HG02571 (cell line): ENCODE results near the gene WAPL.

Source experiments
- ATAC-seq: cut with Tn5 transposase; IDR thresholded peaks from one replicate; pipeline ENCODE4 v1.9.1; 2021; ENCODE audit warnings: mild to moderate bottlenecking, moderate library complexity; ENCODE audit not compliant: unreplicated experiment

WAPL gene

GRCh38 chr10:86415116-86415515, 106.5 kb downstream of the WAPL start:
- ATAC-seq: no peak

GRCh38 chr10:86413046-86413728, 108.4 kb downstream of the WAPL start:
- ATAC-seq: peak; percentile 49

- peak; percentile 14 for ATAC-seq
Observed at GRCh38 chr10:86411852-86412560, 109.6 kb downstream of the WAPL start.

- peak; percentile 53 for ATAC-seq
Observed at GRCh38 chr10:86411281-86411841, 110.2 kb downstream of the WAPL start.

- no peak for ATAC-seq
Observed at GRCh38 chr10:86410542-86411124, 111.0 kb downstream of the WAPL start.

GRCh38 chr10:86409183-86409582, 112.4 kb downstream of the WAPL start:
- ATAC-seq: no peak

GRCh38 chr10:86403183-86403797, 118.3 kb downstream of the WAPL start:
- no peak for ATAC-seq

- ATAC-seq: no peak
Observed at GRCh38 chr10:86402283-86402941, 119.2 kb downstream of the WAPL start.

GRCh38 chr10:86401588-86402282, 119.9 kb downstream of the WAPL start:
- ATAC-seq: no peak

- ATAC-seq: peak; percentile 39
Observed at GRCh38 chr10:86400705-86401587, 120.6 kb downstream of the WAPL start.

GRCh38 chr10:86399879-86400704, 121.5 kb downstream of the WAPL start:
- ATAC-seq: peak; percentile 80

- no peak for ATAC-seq
Observed at GRCh38 chr10:86399514-86399878, 122.1 kb downstream of the WAPL start.

- no peak for ATAC-seq
Observed at GRCh38 chr10:86397120-86397519, 124.5 kb downstream of the WAPL start.

GRCh38 chr10:86393862-86394455, 127.6 kb downstream of the WAPL start:
- ATAC-seq: no peak

GRCh38 chr10:86393362-86393761, 128.2 kb downstream of the WAPL start:
- ATAC-seq: no peak

- peak; percentile 24 for ATAC-seq
Observed at GRCh38 chr10:86392723-86393094, 128.9 kb downstream of the WAPL start.

- no peak for ATAC-seq
Observed at GRCh38 chr10:86391986-86392722, 129.4 kb downstream of the WAPL start.
